Hematopoietic multipotent progenitor cell (in vitro differentiated cells): ENCODE results near the gene UBE3C. TPM values are rescaled to one million over a fixed set of nuclear protein-coding genes. Genes with fewer than 3 reads are reported as not detected.

Source experiments
- DNase-seq, 3 donors: peaks; one replicate each; pipeline ENCODE4 v3.0.0-alpha.2; 2011 to 2015; ENCODE audit warnings: low read depth in 2 of 3, low spot score in 2 of 3
- total RNA-seq: library from RNA; depleted of rRNA; stranded (reverse); fragments of >200 nt; gene quantifications from one replicate; pipeline ENCODE4 v1.2.3, GENCODE V29; 2012

UBE3C gene
- total RNA-seq, 1 donor = 24.8 TPM

- no peak for DNase-seq
Measured at GRCh38 chr7:157168571-157168970, 29.8 kb downstream of the UBE3C start.

GRCh38 chr7:157176771-157177170 is 38.0 kb downstream of the UBE3C start:
- DNase-seq = no peak

GRCh38 chr7:157177333-157177982 is 38.7 kb downstream of the UBE3C start:
- DNase-seq = peak in 1 of 3 donors; percentile 7

- no peak for DNase-seq
Measured at GRCh38 chr7:157177983-157178381, 39.3 kb downstream of the UBE3C start.

GRCh38 chr7:157183832-157184231 is 45.1 kb downstream of the UBE3C start:
- no peak for DNase-seq

DNA sequence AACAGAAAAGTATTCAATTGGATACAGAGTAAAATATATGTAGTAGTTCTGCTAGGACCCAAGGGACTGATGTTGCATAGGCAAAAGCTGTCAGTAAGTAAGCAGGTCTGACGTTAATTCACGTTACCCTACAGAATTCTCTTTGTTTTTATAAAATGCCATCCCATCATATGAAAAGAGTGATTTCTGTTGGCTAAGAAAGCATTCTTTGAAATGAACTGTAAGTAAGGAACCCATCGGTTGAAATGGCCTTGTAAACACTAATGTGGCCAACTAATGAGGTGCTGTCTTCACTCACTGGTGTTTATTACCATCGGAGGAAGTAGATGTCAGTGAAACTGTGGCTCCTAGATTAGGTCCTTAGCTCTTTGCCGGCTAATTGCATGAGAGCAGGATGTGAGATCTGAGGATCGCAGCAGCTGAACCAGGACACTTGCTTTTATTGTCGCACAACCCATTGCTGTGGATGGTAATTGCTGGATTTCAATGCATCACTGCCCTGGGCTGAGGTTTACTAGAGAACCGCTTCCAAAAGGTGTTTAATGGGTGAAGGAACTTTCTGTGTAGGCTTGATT is 49.5 kb downstream of the UBE3C start:
- DNase-seq = no peak

DNA sequence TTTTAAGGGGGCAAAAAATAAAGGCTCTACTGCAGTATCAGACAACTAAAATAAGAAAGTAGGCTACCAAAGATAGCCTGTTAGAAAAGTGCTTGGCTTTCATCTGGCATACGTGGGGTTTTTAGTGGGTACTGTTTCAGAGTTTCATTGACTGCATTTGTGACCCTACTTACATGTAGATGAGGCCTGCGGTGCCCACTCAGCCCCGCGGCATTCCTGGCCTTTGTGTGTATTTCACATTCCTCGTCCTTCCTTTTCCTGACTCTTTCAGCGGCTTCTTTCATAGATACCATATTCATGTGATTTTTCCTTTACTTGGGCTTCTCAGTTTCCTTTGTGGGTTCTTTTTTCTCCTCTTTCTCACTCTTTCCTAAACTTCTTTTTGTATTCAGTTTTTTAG is 50.7 kb downstream of the UBE3C start:
- no peak for DNase-seq

GRCh38 chr7:157192861-157193260 is 54.1 kb downstream of the UBE3C start:
- DNase-seq = no peak

GRCh38 chr7:157193274-157193673 is 54.5 kb downstream of the UBE3C start:
- DNase-seq = no peak

- DNase-seq = no peak
Measured at GRCh38 chr7:157194948-157195347, 56.2 kb downstream of the UBE3C start.

DNA sequence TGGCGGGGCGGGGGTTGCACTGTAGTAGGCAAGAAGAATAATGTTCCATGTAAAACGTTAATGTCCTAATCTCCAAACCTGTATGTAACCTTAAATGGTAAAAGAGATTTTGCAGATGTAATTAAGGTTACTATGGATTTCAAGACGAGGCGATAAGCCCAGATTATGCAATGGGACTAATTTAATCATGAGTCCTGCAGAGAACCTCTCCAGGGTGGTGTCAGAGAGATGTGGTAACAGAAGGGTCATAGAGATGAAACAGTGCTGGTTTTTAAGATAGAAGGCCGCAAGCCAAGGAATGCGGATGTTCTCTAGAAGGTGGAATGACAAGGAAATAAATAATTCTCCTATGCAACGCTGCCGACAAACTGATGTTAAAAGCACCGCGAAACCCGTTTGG is 57.1 kb downstream of the UBE3C start:
- DNase-seq = no peak

GRCh38 chr7:157204134-157204533 is 65.4 kb downstream of the UBE3C start:
- DNase-seq = no peak

GRCh38 chr7:157205438-157205837 is 66.7 kb downstream of the UBE3C start:
- no peak for DNase-seq

DNA sequence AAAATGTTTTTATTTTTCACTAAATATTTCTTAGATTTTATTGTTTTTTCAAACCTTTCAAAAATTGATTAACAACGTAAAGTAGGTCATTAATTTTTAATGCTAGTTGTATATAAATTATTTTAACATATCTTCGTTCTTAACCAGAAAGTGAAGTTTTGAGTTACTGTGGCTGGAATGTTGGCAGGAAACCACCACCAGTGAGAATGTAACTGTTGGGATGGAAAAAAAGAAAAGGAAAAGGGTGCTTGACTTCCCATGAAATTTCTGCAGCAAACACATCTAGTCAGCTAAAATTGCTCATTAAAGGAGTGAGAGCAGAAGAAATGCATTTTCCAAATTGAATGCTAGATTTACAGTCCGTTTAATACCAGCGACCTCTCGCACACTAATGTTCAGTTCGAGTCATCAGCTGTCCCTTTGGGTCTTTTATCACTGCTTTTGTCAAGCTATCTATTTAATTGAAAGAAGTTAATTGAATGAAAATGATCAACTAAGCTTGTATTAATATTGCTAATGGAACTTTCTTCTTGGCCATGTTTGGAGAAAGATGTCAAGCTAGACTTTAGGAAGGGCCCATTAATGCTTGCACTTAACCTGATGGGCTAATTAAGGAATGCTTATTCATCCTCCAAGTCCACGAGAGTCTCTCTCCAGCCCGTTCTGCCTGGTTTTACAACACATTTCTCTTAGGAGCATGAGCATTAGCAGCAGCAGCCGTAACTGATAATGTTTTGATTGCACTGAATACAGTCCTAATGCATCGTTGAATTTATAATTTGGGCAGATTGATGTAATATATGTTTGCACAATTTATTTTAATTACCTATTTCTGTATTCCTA is 70.1 kb downstream of the UBE3C start:
- DNase-seq = no peak

GRCh38 chr7:157210682-157211081 is 72.0 kb downstream of the UBE3C start:
- DNase-seq = no peak

DNA sequence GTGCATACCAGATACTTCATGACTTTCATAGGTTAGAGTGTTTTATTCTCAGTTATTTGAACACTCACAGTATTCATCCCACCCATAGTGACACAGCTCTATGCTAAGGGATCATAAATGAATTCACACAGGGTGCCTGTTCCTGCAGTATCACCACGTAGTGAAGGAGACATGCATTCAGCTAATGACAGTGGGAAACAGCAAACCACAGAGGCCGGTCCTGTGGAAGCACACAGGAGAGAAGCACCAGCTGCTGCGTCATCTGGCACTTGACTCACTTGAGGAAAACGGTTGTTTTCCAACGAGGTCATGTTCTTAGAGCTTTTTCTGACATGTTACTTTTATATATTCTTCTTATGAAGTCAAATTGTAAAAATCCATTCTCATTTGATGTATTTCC is 73.0 kb downstream of the UBE3C start:
- peak in 2 of 3 donors; percentile 47 to 61 for DNase-seq

- DNase-seq = no peak
Measured at GRCh38 chr7:157219154-157219553, 80.4 kb downstream of the UBE3C start.

- DNase-seq = no peak
Measured at GRCh38 chr7:157220916-157221569, 82.3 kb downstream of the UBE3C start.

DNA sequence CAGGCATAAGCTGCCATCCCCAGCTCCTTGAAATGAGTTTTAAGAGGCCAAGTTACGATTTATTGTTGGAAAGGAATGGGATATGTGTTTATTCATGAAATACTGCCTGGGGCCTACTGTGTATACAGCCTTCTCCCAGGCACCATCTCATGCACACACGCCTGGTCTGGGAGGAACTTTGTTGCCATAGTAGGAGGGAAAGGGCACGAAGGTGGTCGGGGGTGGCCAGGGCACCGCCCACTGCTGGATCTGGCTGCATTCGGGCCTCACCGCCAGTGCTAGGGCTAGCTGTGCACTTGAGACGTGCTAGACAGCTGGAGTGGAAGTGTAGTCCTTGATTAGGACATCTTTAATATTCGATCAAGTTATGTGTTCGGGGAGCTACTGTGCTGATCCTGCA is 84.0 kb downstream of the UBE3C start:
- DNase-seq = no peak

DNA sequence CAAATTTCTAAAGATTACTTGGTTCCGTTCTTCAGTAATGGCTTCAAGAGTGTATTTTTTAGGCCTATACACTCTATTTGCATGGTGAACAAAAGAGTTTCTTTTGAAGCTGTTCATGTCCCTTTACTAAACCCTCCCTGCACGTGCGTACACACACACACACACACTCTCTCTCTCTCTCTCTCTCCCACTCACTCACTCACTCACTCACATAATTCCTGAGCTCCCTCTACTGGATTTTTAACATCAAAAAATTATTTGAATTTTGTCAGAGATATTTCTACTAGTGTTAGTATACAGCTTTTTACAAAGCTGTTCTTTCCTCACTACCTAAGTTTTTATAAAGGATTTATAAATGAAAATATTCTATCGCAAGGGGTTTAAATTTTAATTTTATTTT is 85.9 kb downstream of the UBE3C start:
- DNase-seq = peak in 2 of 3 donors; percentile 23 to 60

DNA sequence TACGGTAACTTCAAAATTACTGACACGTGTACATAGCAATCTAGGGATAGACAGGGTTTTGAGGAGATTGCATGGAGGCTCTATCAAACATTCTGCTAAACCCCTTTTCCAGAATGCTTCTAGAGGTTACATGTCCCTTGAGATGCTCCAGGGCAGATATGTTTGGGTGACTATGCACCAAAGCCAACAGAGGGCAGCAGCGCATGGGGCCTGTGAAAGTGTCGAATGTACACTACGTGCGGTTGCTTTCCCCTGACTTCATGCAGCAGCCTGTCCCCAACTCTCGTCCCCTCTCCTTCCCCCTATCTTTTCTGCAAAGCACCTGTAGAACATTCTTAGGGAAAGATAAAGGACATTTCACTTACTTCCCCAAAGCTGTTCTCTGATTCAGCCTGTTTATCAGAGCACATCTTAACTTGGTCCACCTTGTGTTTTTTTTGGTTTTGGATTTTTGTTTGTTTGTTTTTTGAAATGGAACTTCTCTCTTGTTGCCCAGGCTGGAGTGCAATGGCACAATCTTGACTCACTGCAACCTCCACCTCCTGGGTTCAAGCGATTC is 90.2 kb downstream of the UBE3C start:
- DNase-seq = peak in 2 of 3 donors; percentile 39 to 62
